GM15510 (cell line): ENCODE measurements around the gene LRRC32.

Experiments used
- POLR2A ChIP-seq: IDR thresholded peaks from 3 replicates; pipeline ENCODE4 v1.6.1; 2011; ENCODE audit warnings: borderline replicate concordance; ENCODE audit not compliant: insufficient read length; ENCODE audit errors: extremely low read depth

The LRRC32 gene

DNA sequence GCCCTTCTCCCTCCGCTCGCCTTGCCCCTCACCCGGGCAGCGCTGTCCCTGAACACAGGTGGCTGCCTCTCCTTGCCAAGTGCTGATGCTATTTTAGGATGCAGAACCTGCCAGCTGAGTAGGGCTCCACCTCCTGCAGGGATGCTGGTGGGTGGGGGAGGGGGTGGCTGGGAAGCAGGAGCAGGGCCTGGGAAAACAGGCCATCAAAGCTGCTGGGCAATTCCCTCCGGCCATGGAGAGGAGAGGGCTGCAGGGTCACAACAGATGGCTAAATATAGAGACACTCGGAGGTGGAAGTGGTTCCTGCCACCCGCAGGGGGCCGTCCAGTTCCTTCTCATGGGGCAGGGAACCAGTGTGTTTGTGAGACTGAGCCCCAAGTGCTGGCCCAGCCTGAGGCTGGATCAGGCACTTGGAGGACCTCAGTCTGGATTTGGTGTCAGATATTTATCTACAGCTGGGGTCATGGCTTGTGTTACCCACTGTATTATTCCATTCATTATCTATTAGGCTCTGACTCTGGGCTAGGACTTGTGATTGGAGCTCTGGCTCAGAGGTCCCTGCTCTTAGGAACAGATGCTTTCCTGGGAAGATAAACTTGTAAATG is 59.6 kb downstream of the LRRC32 start:
- no peak for TF ChIP-seq POLR2A

DNA sequence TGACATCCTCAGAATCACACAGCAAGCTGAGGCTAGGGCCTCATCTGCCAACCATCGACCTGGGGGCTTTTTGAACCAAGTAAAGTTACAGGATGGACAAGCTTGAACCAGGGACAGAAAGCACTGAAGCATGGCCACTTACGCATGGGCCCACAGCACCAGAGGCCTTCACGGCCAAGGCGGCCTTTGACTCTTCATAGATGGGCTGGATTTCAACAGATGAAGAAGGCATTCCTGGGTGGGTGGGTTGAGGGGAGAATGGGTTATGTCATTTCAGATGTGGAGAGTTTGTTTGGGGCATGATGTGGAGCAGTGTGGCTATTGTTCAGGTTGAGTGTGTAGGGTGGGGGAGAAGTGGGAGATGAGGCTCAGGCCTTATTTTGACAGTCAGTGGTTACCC is 60.2 kb downstream of the LRRC32 start:
- TF ChIP-seq POLR2A = no peak

DNA sequence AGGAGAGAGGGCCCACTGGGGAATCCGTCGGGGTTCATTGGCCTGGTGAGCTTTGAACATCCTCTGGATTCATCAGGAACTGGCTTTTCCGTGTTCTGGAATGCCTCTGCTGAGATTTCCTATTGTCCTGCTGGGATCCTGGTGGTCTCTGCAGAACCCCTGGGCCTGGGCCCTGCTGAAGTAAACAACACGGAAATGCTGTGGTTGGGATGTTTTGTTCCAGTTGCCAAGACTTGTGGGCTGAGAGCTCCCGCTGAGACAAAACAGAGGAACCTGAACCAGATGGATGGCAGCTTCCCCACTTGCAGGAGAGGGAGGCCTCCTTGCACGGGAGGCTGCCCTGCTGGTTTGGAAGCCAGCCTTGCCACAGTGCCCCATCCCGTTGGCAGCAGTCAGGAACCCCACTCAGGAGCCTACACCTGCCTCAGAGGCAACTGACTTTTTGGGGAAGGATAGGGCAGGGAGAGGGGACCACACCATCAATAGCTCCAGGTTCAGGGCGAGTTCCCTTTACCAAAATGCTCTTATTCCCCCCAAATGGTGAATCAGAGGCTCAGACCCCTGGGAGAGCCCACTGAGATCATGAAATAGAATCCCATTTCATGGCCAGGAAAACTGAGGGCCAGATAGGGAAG is 60.7 kb downstream of the LRRC32 start:
- TF ChIP-seq POLR2A = no peak
